Right atrium auricular region (tissue), 2 donors: ENCODE results near the gene PRSS33. TPM values are rescaled to one million over a fixed set of nuclear protein-coding genes. Genes with fewer than 3 reads are reported as not detected.

Experiments used
- DNase-seq: peaks from one replicate; pipeline ENCODE4 v3.0.0-alpha.2; 2019; ENCODE audit warnings: low spot score
- H3K27ac ChIP-seq, 2 donors: fragments of 200-600 bp; sonication (generic); 1 replicate in 1 of 2; 2 replicates in 1 of 2; pipeline ENCODE4 v1.5.1; 2016 to 2019
- H3K27me3 ChIP-seq, 2 donors: fragments of 200-600 bp; sonication (generic); one replicate each; pipeline versions ENCODE4 v1.5.1 to v1.6.0; 2017 to 2019
- H3K36me3 ChIP-seq: fragments of 200-600 bp; sonication (generic); one replicate; pipeline ENCODE4 v1.5.1; 2016
- H3K4me1 ChIP-seq, 2 donors: fragments of 200-600 bp; sonication (generic); one replicate each; pipeline versions ENCODE4 v1.5.1 to v1.6.0; 2017 to 2019
- H3K4me3 ChIP-seq, 2 donors: fragments of 200-600 bp; sonication (generic); 1 replicate in 1 of 2; 2 replicates in 1 of 2; pipeline ENCODE4 v1.5.1; 2017 to 2019; ENCODE audit warnings: mild to moderate bottlenecking in 1 of 2, moderate library complexity in 1 of 2
- H3K9me3 ChIP-seq, 2 donors: fragments of 200-600 bp; sonication (generic); one replicate each; pipeline ENCODE4 v1.5.1; 2019
- total RNA-seq, 2 donors: library from RNA; depleted of rRNA; stranded (reverse); fragments of >200 nt; gene quantifications; one replicate each; pipeline ENCODE4 v1.1.0, GENCODE V29; 2016
- TF ChIP-seq, protein P1 (sequence below), 2 donors: fragments of 200-600 bp; sonication (generic); IDR thresholded peaks; one replicate each; pipeline ENCODE4 v1.5.1; 2019; ENCODE audit warnings: antibody characterized with exemption in 2 of 2

The PRSS33 gene
- total RNA-seq, 2 donors from 2014 or later: not detected

DNA sequence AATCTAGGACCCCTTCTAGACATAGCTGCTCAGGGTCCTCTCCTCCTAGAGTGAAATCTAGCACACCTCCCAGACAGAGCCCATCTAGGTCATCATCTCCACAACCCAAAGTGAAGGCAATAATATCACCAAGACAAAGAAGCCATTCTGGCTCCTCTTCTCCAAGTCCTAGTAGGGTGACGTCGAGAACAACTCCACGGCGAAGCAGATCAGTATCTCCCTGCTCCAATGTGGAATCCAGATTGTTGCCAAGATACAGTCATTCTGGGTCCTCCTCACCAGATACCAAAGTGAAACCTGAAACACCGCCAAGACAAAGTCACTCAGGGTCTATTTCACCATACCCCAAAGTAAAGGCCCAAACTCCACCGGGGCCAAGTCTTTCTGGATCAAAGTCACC, 24.2 kb downstream of the PRSS33 start:
- Histone ChIP-seq H3K9me3 (no peaks in the 10 kb centered on the region), H3K27me3 (no peaks in the 10 kb centered on the region), H3K4me1 (peaks cover 0 to 18% of the 10 kb centered on the region in 2 donors), H3K36me3 (peaks cover 100% of the 10 kb centered on the region), H3K27ac (no peak overlapping the region), H3K4me3 (no peak overlapping the region)
- TF ChIP-seq, protein P1, sequence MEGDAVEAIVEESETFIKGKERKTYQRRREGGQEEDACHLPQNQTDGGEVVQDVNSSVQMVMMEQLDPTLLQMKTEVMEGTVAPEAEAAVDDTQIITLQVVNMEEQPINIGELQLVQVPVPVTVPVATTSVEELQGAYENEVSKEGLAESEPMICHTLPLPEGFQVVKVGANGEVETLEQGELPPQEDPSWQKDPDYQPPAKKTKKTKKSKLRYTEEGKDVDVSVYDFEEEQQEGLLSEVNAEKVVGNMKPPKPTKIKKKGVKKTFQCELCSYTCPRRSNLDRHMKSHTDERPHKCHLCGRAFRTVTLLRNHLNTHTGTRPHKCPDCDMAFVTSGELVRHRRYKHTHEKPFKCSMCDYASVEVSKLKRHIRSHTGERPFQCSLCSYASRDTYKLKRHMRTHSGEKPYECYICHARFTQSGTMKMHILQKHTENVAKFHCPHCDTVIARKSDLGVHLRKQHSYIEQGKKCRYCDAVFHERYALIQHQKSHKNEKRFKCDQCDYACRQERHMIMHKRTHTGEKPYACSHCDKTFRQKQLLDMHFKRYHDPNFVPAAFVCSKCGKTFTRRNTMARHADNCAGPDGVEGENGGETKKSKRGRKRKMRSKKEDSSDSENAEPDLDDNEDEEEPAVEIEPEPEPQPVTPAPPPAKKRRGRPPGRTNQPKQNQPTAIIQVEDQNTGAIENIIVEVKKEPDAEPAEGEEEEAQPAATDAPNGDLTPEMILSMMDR (IDR thresholded peaks at IDR 0.05): no peak
- no peak for DNase-seq

DNA sequence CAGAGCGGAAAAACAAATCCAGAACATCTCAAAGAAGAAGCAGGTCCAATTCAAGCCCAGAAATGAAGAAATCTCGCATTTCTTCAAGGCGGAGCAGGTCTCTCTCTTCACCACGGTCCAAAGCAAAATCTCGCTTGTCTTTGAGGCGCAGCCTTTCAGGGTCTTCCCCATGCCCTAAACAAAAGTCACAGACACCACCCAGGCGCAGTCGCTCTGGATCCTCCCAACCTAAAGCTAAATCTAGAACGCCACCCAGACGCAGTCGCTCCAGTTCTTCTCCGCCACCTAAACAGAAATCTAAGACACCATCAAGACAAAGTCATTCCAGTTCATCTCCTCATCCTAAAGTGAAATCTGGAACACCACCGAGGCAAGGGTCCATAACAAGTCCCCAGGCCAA, 24.6 kb downstream of the PRSS33 start:
- H3K36me3 ChIP-seq: peaks cover 100% of the 10 kb centered on the region
- no peak for DNase-seq
- no peaks in the 10 kb centered on the region for H3K9me3 ChIP-seq
- TF ChIP-seq, protein P1 (IDR thresholded peaks at IDR 0.05): no peak
- H3K4me1 ChIP-seq: peaks cover 0 to 14% of the 10 kb centered on the region in 2 donors
- H3K27me3 ChIP-seq: no peaks in the 10 kb centered on the region
- no peak overlapping the region for H3K4me3 ChIP-seq
- H3K27ac ChIP-seq: no peak overlapping the region

GRCh38 chr16:2761886-2762583, 25.3 kb downstream of the PRSS33 start:
- Histone ChIP-seq H3K27me3 (no peaks in the 10 kb centered on the region), H3K36me3 (peaks cover 100% of the 10 kb centered on the region), H3K9me3 (no peaks in the 10 kb centered on the region), H3K27ac (no peak overlapping the region), H3K4me3 (no peak overlapping the region), H3K4me1 (peaks cover 0 to 14% of the 10 kb centered on the region in 2 donors)
- no peak for DNase-seq
- TF ChIP-seq, protein P1 (IDR thresholded peaks at IDR 0.05): no peak

DNA sequence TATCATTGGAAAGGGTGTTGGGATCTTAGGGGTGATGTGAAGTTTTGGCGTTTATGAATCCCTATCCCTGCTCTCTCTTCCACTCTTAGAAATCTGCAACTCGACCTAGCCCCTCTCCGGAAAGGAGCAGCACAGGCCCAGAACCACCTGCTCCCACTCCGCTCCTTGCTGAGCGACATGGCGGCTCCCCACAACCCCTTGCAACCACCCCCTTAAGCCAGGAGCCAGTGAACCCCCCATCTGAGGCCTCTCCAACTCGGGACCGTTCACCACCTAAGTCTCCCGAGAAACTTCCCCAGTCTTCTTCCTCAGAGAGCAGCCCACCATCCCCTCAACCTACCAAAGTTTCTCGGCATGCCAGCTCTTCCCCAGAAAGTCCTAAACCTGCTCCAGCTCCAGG, 25.9 kb downstream of the PRSS33 start:
- no peak for DNase-seq
- Histone ChIP-seq H3K36me3 (peaks cover 98% of the 10 kb centered on the region), H3K9me3 (no peaks in the 10 kb centered on the region), H3K27me3 (no peaks in the 10 kb centered on the region), H3K4me3 (no peak overlapping the region), H3K27ac (no peak overlapping the region), H3K4me1 (peaks cover 0 to 16% of the 10 kb centered on the region in 2 donors)
- TF ChIP-seq, protein P1 (IDR thresholded peaks at IDR 0.05): no peak

DNA sequence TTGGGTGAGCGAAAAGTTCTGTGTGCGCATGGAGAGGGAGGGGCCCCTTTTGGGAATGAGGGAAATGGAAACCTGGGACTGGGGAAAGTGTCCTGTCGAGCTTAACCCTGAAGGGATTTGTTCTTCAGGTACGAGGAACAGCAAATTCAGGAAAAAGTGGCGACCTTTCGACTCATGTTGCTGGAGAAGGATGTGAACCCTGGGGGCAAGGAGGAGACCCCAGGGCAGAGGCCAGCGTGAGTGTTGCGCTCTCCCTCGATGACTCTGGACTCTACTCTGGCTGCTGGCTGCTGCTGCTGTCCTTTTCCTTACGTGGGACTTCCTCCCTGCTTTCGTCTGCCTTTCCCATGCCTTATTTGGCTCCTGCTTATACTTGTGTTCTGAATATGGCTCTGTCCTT, 30.0 kb downstream of the PRSS33 start:
- peaks cover 0 to 45% of the 10 kb centered on the region in 2 donors for H3K4me1 ChIP-seq
- DNase-seq: no peak
- H3K27me3 ChIP-seq: no peaks in the 10 kb centered on the region
- H3K4me3 ChIP-seq: no peak overlapping the region
- TF ChIP-seq, protein P1 (IDR thresholded peaks at IDR 0.05): no peak
- no peak overlapping the region for H3K27ac ChIP-seq
- no peaks in the 10 kb centered on the region for H3K9me3 ChIP-seq
- peaks cover 56% of the 10 kb centered on the region for H3K36me3 ChIP-seq
